K562 (cell line): ENCODE measurements around the gene PGAP3. TPM values are rescaled to one million over a fixed set of nuclear protein-coding genes. Genes with fewer than 3 reads are reported as not detected.

Experiments used
- ATAC-seq: fragments of 200-7000 bp; cut with Tn5 transposase; 3 replicates; pipeline ENCODE4 v1.9.1; 2020; ENCODE audit warnings: moderate library complexity
- BruUV-seq: library from RNA; stranded (reverse); fragments of 400-500 nt; replicated peaks from 2 replicates; lab custom pipeline; 2021; lab: Mats Ljungman, UMichigan
- CTCF ChIA-PET: fragments of 300-600 bp; formaldehyde crosslinking; extraction: SDS; loops from one replicate; lab custom pipeline; 2021; ENCODE audit warnings: low intra/inter-chr PET ratio; lab: Yijun Ruan, JAX
- POLR2A ChIA-PET: fragments of 300-600, 350-650 bp; sonication (Branson Sonifier 250); formaldehyde crosslinking; extraction: SDS; loops from one replicate; lab custom pipeline; 2021; ENCODE audit warnings: antibody characterized with exemption, inconsistent platforms; lab: Yijun Ruan, JAX
- DNase-seq, 4 experiments: peaks; one replicate each; pipeline versions ENCODE4 v3.0.0 to v3.0.0-alpha.2; 2011 to 2018; ENCODE audit warnings: low spot score in 3 of 4, mixed read lengths in 3 of 4; ENCODE audit errors: extremely low read depth in 1 of 4
- FAIRE-seq: peaks from 2 replicates; lab custom pipeline; 2011; peaks lifted over from hg19 to GRCh38; lab: Jason Lieb, UNC
- H2AFZ ChIP-seq: 2 replicates; pipeline ENCODE4 v1.6.0; 2011; ENCODE audit warnings: low read depth, low read length, control low read depth, inconsistent platforms
- H3K27ac ChIP-seq: fragments of 200-600 bp; 3 replicates; pipeline ENCODE4 v1.8.0; 2011; ENCODE audit warnings: low read depth, mild to moderate bottlenecking, control low read depth, inconsistent platforms, low read length, moderate library complexity, mixed read lengths; ENCODE audit errors: extremely low read depth
- H3K27me3 ChIP-seq, 2 experiments: fragments of 300-600 bp in 1 of 2; 2 replicates in 1 of 2; 3 replicates in 1 of 2; pipeline versions ENCODE4 v1.6.0 to v1.8.0; 2011; ENCODE audit warnings: inconsistent platforms in 2 of 2, low read length in 2 of 2, mild to moderate bottlenecking in 1 of 2, mixed read lengths in 1 of 2, moderate library complexity in 1 of 2; ENCODE audit not compliant: control insufficient read depth in 2 of 2, insufficient read depth in 2 of 2
- H3K36me3 ChIP-seq: fragments of 300-600 bp; 3 replicates; pipeline ENCODE4 v1.8.0; 2011; ENCODE audit warnings: mild to moderate bottlenecking, low read length, inconsistent platforms; ENCODE audit not compliant: control insufficient read depth, insufficient read depth
- H3K4me1 ChIP-seq, 2 experiments: fragments of 200-600 bp in 1 of 2; replicated peaks in 1 of 2; 2 replicates in 1 of 2; 3 replicates in 1 of 2; pipeline versions ENCODE4 v1.5.1 to v1.8.0; 2011; ENCODE audit warnings: inconsistent platforms in 2 of 2, low read length in 2 of 2, mild to moderate bottlenecking in 1 of 2, mixed read lengths in 1 of 2, moderate library complexity in 1 of 2; ENCODE audit not compliant: control insufficient read depth in 2 of 2, insufficient read depth in 2 of 2
- H3K4me2 ChIP-seq: 2 replicates; pipeline ENCODE4 v1.6.1; 2011; ENCODE audit warnings: low read length, control low read depth, inconsistent platforms, mixed read lengths; ENCODE audit not compliant: insufficient read depth
- H3K4me3 ChIP-seq: fragments of 200-600 bp; sonication (generic), shearing (Covaris generic); 2 replicates; pipeline ENCODE4 v1.5.1; 2016; ENCODE audit warnings: control low read depth, inconsistent platforms
- H3K79me2 ChIP-seq: fragments of 200-600 bp; 3 replicates; pipeline ENCODE4 v1.8.0; 2011; ENCODE audit warnings: low read length, inconsistent platforms; ENCODE audit not compliant: control insufficient read depth, insufficient read depth
- H3K9ac ChIP-seq, 2 experiments: 2 replicates each; pipeline versions ENCODE4 v1.6.0 to v1.6.1; 2011; ENCODE audit warnings: low read depth in 2 of 2, low read length in 2 of 2, control low read depth in 1 of 2, inconsistent platforms in 1 of 2, mild to moderate bottlenecking in 1 of 2, mixed read lengths in 1 of 2; ENCODE audit not compliant: insufficient read depth in 1 of 2
- H3K9me1 ChIP-seq: one replicate; pipeline ENCODE4 v1.6.0; 2011; ENCODE audit warnings: inconsistent platforms, mild to moderate bottlenecking, low read length, moderate library complexity; ENCODE audit not compliant: control insufficient read depth, insufficient read depth
- H3K9me3 ChIP-seq: replicated peaks from 2 replicates; pipeline ENCODE4 v1.5.1; 2011; ENCODE audit warnings: low read depth, low read length, inconsistent platforms; ENCODE audit not compliant: control insufficient read depth, insufficient read depth
- H4K20me1 ChIP-seq: replicated peaks from 2 replicates; pipeline ENCODE4 v1.6.1; 2011; ENCODE audit warnings: low read length, inconsistent platforms, mixed read lengths; ENCODE audit not compliant: control insufficient read depth, insufficient read depth
- BRD9 ChIP-seq: fragments of 450-650 bp; IDR thresholded peaks from 2 replicates; pipeline ENCODE4 v1.6.1; 2018; ENCODE audit warnings: low read depth; ENCODE audit not compliant: partially characterized antibody
- FOSL1 ChIP-seq: fragments of 200-800 bp; sonication (Bioruptor generic); conservative IDR thresholded peaks from 2 replicates; pipeline ENCODE4 v1.6.1; 2016; ENCODE audit warnings: missing genetic modification characterization, missing compliant biosample characterization
- HDAC2 ChIP-seq: fragments of 450-650 bp; IDR thresholded peaks from 2 replicates; pipeline ENCODE4 v1.6.1; 2016; ENCODE audit warnings: mild to moderate bottlenecking
- HNRNPH1 ChIP-seq: fragments of 200-400 bp; formaldehyde crosslinking; optimal IDR thresholded peaks from 2 replicates; pipeline ENCODE3; 2017; ENCODE audit warnings: low read depth, mild to moderate bottlenecking, low read length, moderate library complexity
- JUNB ChIP-seq: fragments of 450-650 bp; formaldehyde crosslinking; conservative IDR thresholded peaks from 2 replicates; pipeline ENCODE4 v1.4.0; 2020; ENCODE audit warnings: mild to moderate bottlenecking
- L3MBTL2 ChIP-seq: fragments of 450-650 bp; IDR thresholded peaks from 2 replicates; pipeline ENCODE4 v1.6.1; 2016; ENCODE audit warnings: mild to moderate bottlenecking, moderate library complexity
- LEF1 ChIP-seq: fragments of 450-650 bp; IDR thresholded peaks from 2 replicates; pipeline ENCODE4 v1.6.1; 2016; ENCODE audit warnings: mild to moderate bottlenecking
- NCOA2 ChIP-seq, 2 experiments: fragments of 450-650 bp; IDR thresholded peaks; 2 replicates each; pipeline ENCODE4 v1.6.1; 2018; ENCODE audit warnings: mild to moderate bottlenecking in 2 of 2, moderate library complexity in 1 of 2; ENCODE audit not compliant: partially characterized antibody in 2 of 2
- PHTF2 ChIP-seq: fragments of 250-450 bp; sonication (Bioruptor Pico); IDR thresholded peaks from 2 replicates; pipeline ENCODE4 v1.5.0; 2021; ENCODE audit warnings: mild to moderate bottlenecking
- PTRF ChIP-seq: fragments of 450-650 bp; IDR thresholded peaks from 2 replicates; pipeline ENCODE4 v1.6.1; 2016; ENCODE audit warnings: mild to moderate bottlenecking, missing genetic modification characterization, missing compliant biosample characterization
- ZNF408 ChIP-seq: fragments of 250-450 bp; sonication (Bioruptor Pico); IDR thresholded peaks from 2 replicates; pipeline ENCODE4 v1.4.0; 2020; ENCODE audit warnings: low read depth, mild to moderate bottlenecking, moderate library complexity
- ZSCAN32 ChIP-seq: fragments of 450-650 bp; formaldehyde crosslinking; IDR thresholded peaks from 2 replicates; pipeline ENCODE4 v1.4.0; 2020; ENCODE audit warnings: mild to moderate bottlenecking, moderate library complexity
- WGBS: fragments of 100-300 bp; shearing (Covaris generic); methylation state at CpG from one replicate; pipeline ENCODE4 v1.1.6; 2016; ENCODE audit warnings: low coverage, mixed read lengths; ENCODE audit not compliant: insufficient coverage; ENCODE audit errors: missing lambda C conversion rate; 5-methylcytosine and 5-hydroxymethylcytosine counted together
- in situ Hi-C: fragments of 300-500 bp; cut with MboI; formaldehyde crosslinking; loops from 4 replicates; pipeline ENCODE4 v1.15.0; 2018; ENCODE audit warnings: inconsistent platforms, mixed read lengths
- intact Hi-C: fragments of 100-400 bp; cut with micrococcal nuclease; formaldehyde crosslinking; loops from 2 replicates; pipeline ENCODE4 v1.14.2; 2022
- polyA plus RNA-seq, 8 experiments: library from polyadenylated mRNA; depleted of rRNA in 4 of 8; stranded (reverse) in 5 of 8; unstranded in 3 of 8; fragments of >200 nt; fragmentation: Nextera tagmentation in 2 of 8; fragmentation: Illumina TruSeq in 1 of 8; extraction: Ambion mirVana in 2 of 8; extraction: Trizol in 1 of 8; gene quantifications; 2 replicates each; pipeline versions ENCODE4 v1.2.1 to v1.2.3, GENCODE V29; 2011 to 2014; ENCODE audit warnings: inconsistent platforms in 1 of 8, missing spikeins in 1 of 8
- total RNA-seq, 7 experiments: library from RNA; depleted of rRNA in 6 of 7; stranded (reverse); fragments of >200 nt in 6 of 7; fragmentation: Illumina TruSeq in 2 of 7; extraction: Trizol in 2 of 7; gene quantifications; 2 replicates each; pipeline versions ENCODE4 v1.2.1 to v1.2.3, GENCODE V29; 2011 to 2021; ENCODE audit warnings: low replicate concordance in 1 of 7
- TF ChIP-seq, protein P1 (sequence below): fragments of 450-650 bp; IDR thresholded peaks from 2 replicates; pipeline ENCODE4 v1.6.1; 2016; ENCODE audit warnings: mild to moderate bottlenecking, moderate library complexity

Gene PGAP3
- total and polyA plus RNA-seq, 9 of the 15 experiments (the other 6 are each of a cell fraction or from before 2014, with no cell fraction given): 0.38 to 9.4 (median 4.5) TPM

- ATAC-seq: peak; percentile 88
- peak overlapping the region; percentile 62 for H3K4me2 ChIP-seq
- FAIRE-seq: peak; percentile 98
- H3K9me3 ChIP-seq: no peaks in the 10 kb centered on the region
- CTCF ChIA-PET: no interaction called here
- POLR2A ChIA-PET: interaction anchor here (0.7 to 2.5 kb wide), 7 partner anchors 10 to 353 kb away, joined by 3 to 11 read pairs (median 5); partner anchors contain the start of genes PNMT and STARD3
- H3K27me3 ChIP-seq: no peaks in the 10 kb centered on the region
- BruUV-seq: no TSS peak
- H3K4me1 ChIP-seq: peaks cover 59 to 67% of the 10 kb centered on the region in 2 experiments
- peak overlapping the region; percentile 40 to 53; a peak in 3 of 4 replicates for H3K9ac ChIP-seq
- H3K79me2 ChIP-seq: peaks cover 68% of the 10 kb centered on the region
- peak overlapping the region; percentile 34 for H2AFZ ChIP-seq
- intact Hi-C loops: no loop called here
- in situ Hi-C loops: no loop called here
- H3K9me1 ChIP-seq: no peaks in the 10 kb centered on the region
- H4K20me1 ChIP-seq: 0 out of 2 replicates have a peak, but pooled peaks cover 4% of the 10 kb centered on the region
- H3K4me3 ChIP-seq: no peak overlapping the region
- WGBS: 3% methylated on average over 11 of the region's 11 CpGs
- DNase-seq: peak; percentile 78 to 95 (median 83)
- peaks cover 21% of the 10 kb centered on the region for H3K36me3 ChIP-seq
- peak overlapping the region; percentile 88 for H3K27ac ChIP-seq
- TF ChIP-seq L3MBTL2 (peak; percentile 99), ZNF408 (CRISPR knock-in tag) (no peak), PHTF2 (CRISPR knock-in tag) (no peak), FOSL1 (tag) (peak; percentile 93), HNRNPH1 (no peak), JUNB (CRISPR knock-in tag) (0 out of 2 replicates have a peak, but pooled peaks have one; percentile 45), NCOA2 (IDR thresholded peaks at IDR 0.05; ENCODE audit: partially characterized antibody in 2 of 2) (no peak), LEF1 (peak; percentile 73), ZSCAN32 (0 out of 2 replicates have a peak, but pooled peaks have one; percentile 13), BRD9 (no peak), HDAC2 (peak; percentile 74), PTRF (peak; percentile 31; the same call in 1 of the 2 replicates)
- TF ChIP-seq, protein P1, sequence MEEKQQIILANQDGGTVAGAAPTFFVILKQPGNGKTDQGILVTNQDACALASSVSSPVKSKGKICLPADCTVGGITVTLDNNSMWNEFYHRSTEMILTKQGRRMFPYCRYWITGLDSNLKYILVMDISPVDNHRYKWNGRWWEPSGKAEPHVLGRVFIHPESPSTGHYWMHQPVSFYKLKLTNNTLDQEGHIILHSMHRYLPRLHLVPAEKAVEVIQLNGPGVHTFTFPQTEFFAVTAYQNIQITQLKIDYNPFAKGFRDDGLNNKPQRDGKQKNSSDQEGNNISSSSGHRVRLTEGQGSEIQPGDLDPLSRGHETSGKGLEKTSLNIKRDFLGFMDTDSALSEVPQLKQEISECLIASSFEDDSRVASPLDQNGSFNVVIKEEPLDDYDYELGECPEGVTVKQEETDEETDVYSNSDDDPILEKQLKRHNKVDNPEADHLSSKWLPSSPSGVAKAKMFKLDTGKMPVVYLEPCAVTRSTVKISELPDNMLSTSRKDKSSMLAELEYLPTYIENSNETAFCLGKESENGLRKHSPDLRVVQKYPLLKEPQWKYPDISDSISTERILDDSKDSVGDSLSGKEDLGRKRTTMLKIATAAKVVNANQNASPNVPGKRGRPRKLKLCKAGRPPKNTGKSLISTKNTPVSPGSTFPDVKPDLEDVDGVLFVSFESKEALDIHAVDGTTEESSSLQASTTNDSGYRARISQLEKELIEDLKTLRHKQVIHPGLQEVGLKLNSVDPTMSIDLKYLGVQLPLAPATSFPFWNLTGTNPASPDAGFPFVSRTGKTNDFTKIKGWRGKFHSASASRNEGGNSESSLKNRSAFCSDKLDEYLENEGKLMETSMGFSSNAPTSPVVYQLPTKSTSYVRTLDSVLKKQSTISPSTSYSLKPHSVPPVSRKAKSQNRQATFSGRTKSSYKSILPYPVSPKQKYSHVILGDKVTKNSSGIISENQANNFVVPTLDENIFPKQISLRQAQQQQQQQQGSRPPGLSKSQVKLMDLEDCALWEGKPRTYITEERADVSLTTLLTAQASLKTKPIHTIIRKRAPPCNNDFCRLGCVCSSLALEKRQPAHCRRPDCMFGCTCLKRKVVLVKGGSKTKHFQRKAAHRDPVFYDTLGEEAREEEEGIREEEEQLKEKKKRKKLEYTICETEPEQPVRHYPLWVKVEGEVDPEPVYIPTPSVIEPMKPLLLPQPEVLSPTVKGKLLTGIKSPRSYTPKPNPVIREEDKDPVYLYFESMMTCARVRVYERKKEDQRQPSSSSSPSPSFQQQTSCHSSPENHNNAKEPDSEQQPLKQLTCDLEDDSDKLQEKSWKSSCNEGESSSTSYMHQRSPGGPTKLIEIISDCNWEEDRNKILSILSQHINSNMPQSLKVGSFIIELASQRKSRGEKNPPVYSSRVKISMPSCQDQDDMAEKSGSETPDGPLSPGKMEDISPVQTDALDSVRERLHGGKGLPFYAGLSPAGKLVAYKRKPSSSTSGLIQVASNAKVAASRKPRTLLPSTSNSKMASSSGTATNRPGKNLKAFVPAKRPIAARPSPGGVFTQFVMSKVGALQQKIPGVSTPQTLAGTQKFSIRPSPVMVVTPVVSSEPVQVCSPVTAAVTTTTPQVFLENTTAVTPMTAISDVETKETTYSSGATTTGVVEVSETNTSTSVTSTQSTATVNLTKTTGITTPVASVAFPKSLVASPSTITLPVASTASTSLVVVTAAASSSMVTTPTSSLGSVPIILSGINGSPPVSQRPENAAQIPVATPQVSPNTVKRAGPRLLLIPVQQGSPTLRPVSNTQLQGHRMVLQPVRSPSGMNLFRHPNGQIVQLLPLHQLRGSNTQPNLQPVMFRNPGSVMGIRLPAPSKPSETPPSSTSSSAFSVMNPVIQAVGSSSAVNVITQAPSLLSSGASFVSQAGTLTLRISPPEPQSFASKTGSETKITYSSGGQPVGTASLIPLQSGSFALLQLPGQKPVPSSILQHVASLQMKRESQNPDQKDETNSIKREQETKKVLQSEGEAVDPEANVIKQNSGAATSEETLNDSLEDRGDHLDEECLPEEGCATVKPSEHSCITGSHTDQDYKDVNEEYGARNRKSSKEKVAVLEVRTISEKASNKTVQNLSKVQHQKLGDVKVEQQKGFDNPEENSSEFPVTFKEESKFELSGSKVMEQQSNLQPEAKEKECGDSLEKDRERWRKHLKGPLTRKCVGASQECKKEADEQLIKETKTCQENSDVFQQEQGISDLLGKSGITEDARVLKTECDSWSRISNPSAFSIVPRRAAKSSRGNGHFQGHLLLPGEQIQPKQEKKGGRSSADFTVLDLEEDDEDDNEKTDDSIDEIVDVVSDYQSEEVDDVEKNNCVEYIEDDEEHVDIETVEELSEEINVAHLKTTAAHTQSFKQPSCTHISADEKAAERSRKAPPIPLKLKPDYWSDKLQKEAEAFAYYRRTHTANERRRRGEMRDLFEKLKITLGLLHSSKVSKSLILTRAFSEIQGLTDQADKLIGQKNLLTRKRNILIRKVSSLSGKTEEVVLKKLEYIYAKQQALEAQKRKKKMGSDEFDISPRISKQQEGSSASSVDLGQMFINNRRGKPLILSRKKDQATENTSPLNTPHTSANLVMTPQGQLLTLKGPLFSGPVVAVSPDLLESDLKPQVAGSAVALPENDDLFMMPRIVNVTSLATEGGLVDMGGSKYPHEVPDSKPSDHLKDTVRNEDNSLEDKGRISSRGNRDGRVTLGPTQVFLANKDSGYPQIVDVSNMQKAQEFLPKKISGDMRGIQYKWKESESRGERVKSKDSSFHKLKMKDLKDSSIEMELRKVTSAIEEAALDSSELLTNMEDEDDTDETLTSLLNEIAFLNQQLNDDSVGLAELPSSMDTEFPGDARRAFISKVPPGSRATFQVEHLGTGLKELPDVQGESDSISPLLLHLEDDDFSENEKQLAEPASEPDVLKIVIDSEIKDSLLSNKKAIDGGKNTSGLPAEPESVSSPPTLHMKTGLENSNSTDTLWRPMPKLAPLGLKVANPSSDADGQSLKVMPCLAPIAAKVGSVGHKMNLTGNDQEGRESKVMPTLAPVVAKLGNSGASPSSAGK: peak; percentile 98
Observed at GRCh38 chr17:39650121-39650579, 37.7 kb downstream of the PGAP3 start.
